ENCODE results near the gene IL2RG.

Gene IL2RG

DNA sequence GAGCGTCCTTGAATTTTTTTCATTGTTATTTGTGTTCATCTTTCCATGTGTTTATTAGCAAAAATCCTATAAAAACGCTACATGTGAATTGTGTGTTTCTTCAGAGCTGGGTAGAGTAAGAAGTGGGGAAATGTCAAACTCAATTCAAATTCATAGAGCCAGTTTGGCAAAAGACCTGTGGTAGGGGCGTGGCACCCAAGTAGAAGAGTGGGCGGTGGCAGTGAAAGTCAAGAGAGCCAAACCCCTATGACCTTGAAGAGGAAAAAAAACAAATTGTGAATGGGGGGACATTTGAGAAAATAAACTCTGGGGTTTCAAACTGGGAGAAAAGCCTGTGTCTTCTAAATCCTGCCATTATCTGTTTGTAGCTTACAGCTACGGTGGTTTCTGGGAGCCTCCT is 20.1 kb downstream of the IL2RG start:
- TF ChIP-seq FOXP2 (optimal IDR thresholded peaks at IDR 0.05; ENCODE audit: borderline replicate concordance, extremely low read depth, extremely low read length, insufficient read depth) (no peak), POLR2AphosphoS5 (IDR thresholded peaks at IDR 0.05; ENCODE audit: low read depth, low read length) (no peak), TAF1 (IDR thresholded peaks at IDR 0.05; ENCODE audit: borderline replicate concordance, insufficient read depth, low read length) (no peak), SIN3A (IDR thresholded peaks at IDR 0.05; ENCODE audit: borderline replicate concordance, insufficient read depth, low read length) (no peak)
- TF ChIP-seq, protein P1, sequence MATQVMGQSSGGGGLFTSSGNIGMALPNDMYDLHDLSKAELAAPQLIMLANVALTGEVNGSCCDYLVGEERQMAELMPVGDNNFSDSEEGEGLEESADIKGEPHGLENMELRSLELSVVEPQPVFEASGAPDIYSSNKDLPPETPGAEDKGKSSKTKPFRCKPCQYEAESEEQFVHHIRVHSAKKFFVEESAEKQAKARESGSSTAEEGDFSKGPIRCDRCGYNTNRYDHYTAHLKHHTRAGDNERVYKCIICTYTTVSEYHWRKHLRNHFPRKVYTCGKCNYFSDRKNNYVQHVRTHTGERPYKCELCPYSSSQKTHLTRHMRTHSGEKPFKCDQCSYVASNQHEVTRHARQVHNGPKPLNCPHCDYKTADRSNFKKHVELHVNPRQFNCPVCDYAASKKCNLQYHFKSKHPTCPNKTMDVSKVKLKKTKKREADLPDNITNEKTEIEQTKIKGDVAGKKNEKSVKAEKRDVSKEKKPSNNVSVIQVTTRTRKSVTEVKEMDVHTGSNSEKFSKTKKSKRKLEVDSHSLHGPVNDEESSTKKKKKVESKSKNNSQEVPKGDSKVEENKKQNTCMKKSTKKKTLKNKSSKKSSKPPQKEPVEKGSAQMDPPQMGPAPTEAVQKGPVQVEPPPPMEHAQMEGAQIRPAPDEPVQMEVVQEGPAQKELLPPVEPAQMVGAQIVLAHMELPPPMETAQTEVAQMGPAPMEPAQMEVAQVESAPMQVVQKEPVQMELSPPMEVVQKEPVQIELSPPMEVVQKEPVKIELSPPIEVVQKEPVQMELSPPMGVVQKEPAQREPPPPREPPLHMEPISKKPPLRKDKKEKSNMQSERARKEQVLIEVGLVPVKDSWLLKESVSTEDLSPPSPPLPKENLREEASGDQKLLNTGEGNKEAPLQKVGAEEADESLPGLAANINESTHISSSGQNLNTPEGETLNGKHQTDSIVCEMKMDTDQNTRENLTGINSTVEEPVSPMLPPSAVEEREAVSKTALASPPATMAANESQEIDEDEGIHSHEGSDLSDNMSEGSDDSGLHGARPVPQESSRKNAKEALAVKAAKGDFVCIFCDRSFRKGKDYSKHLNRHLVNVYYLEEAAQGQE (IDR thresholded peaks at IDR 0.05; ENCODE audit: insufficient read depth in 1 of 2, low read depth in 2 of 2, low read length in 2 of 2): no peak

DNA sequence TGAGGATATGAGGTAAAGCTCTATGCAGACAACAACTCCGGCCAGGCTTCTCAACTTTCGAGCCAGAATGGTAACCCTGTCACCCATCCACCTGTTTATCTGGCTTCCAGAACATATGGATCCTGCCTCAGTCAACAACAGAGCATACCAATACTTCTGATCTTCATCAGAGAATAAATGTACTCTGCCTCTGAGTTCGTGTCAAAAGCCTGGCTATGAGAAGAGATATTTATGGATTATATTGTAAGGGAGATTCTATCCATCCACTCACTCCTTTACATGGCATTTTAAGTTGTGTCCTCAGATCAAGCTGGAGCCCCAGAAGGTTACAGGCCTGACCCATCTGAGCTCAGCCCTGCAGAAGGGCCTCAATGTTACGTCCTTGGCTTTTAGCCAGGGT is 25.5 kb downstream of the IL2RG start:
- TF ChIP-seq POLR2AphosphoS5 (IDR thresholded peaks at IDR 0.05; ENCODE audit: low read depth, low read length): no peak
- TF ChIP-seq SIN3A (IDR thresholded peaks at IDR 0.05; ENCODE audit: borderline replicate concordance, insufficient read depth, low read length): no peak

DNA sequence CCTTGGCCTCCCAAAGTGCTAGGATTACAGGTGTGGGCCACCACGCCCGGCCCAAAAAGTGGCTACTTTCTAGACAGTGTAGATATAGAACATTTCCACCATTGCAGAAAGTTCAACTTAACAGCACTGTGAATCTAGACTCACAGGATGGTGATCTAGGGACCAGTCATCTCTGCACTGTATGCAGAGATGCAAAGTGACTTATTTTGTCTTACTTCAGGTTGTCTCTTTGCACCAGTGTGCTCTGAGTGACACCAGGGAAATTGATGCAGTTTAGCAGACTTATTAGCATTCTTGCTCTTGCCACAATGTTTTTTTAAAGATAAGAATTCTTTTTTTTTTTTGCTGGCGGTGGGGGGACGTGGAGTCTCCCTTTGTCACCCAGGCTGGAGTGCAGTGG is 28.6 kb downstream of the IL2RG start:
- no peak for TF ChIP-seq FOXP2 (optimal IDR thresholded peaks at IDR 0.05; ENCODE audit: borderline replicate concordance, extremely low read depth, extremely low read length, insufficient read depth)
- TF ChIP-seq POLR2AphosphoS5 (IDR thresholded peaks at IDR 0.05; ENCODE audit: low read depth, low read length): no peak
- TF ChIP-seq, protein P1 (IDR thresholded peaks at IDR 0.05; ENCODE audit: insufficient read depth in 1 of 2, low read depth in 2 of 2, low read length in 2 of 2): no peak
- no peak for TF ChIP-seq SIN3A (IDR thresholded peaks at IDR 0.05; ENCODE audit: borderline replicate concordance, insufficient read depth, low read length)
- TF ChIP-seq TAF1 (IDR thresholded peaks at IDR 0.05; ENCODE audit: borderline replicate concordance, insufficient read depth, low read length): no peak

DNA sequence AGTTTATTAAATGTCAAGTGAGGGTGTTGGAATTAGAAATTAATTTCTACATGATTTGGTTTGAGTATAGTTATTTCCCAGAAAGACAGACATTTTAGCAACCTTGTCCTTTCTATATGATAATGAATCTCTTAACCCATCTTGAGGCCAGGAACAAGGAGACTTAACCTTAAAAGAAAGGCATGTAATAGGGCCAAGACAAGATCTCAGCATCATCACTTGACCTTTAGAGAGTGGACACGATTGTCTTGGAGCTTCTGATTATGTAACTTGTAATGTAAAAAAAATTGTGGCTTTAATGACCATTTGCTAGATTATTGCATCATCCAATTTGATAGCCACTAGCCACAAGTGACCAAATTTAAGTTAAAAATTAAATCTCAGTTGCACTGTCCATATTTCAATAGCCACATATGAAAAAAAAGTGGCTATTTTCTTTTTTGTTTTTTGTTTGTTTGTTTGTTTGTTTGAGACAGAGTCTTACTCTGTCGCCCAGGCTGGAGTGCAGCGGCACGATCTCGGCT is 29.2 kb downstream of the IL2RG start:
- TF ChIP-seq FOXP2 (optimal IDR thresholded peaks at IDR 0.05; ENCODE audit: borderline replicate concordance, extremely low read depth, extremely low read length, insufficient read depth): no peak
- TF ChIP-seq SIN3A (IDR thresholded peaks at IDR 0.05; ENCODE audit: borderline replicate concordance, insufficient read depth, low read length): no peak
- no peak for TF ChIP-seq TAF1 (IDR thresholded peaks at IDR 0.05; ENCODE audit: borderline replicate concordance, insufficient read depth, low read length)
- no peak for TF ChIP-seq POLR2AphosphoS5 (IDR thresholded peaks at IDR 0.05; ENCODE audit: low read depth, low read length)
- TF ChIP-seq, protein P1 (IDR thresholded peaks at IDR 0.05; ENCODE audit: insufficient read depth in 1 of 2, low read depth in 2 of 2, low read length in 2 of 2): no peak

DNA sequence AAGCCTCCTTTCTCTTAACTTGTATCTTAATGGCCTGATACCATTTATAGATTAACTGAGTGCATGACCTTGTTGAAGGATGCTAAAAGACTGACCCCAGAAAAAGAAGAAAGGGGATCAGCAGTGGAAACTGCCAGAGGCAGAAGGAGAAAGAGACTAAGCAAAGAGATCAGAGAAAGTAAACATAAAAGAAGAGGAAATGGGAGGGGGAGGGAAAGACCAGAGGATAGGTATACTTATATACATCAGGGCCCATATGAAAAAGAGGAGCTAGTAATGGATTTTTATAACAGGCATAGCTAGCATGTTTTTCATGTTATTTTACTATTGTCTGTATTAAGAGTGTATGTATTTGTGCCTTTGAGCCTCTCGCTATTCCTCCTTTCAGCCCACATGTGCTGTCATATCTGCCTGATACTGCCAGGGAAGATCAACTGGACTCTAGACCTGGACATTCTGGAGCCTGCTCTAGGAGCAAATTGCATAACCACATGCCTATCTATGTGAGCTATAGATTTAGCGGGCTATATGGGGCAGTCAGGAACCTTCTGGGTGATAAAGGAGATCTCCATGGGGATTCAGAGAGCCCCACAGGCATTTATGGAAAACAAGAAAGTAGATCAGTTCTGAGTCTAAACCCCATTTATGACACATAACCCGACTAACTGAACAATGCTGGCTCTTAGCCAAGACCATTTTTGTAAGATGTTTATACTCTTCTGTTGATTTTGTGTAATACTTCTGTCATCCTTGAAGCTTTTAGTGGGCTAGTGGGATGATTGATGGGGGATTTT is 29.9 kb downstream of the IL2RG start:
- TF ChIP-seq, protein P1 (IDR thresholded peaks at IDR 0.05; ENCODE audit: insufficient read depth in 1 of 2, low read depth in 2 of 2, low read length in 2 of 2): no peak
- TF ChIP-seq TAF1 (IDR thresholded peaks at IDR 0.05; ENCODE audit: borderline replicate concordance, insufficient read depth, low read length) (no peak), SIN3A (IDR thresholded peaks at IDR 0.05; ENCODE audit: borderline replicate concordance, insufficient read depth, low read length) (no peak), POLR2AphosphoS5 (IDR thresholded peaks at IDR 0.05; ENCODE audit: low read depth, low read length) (no peak), FOXP2 (optimal IDR thresholded peaks at IDR 0.05; ENCODE audit: borderline replicate concordance, extremely low read depth, extremely low read length, insufficient read depth) (no peak)
